Ovary (tissue), 9 donors: ENCODE results near the gene TMEM132D. TPM values are rescaled to one million over a fixed set of nuclear protein-coding genes. Genes with fewer than 3 reads are reported as not detected.

Experiments
- DNase-seq, 5 donors: peaks; one replicate each; pipeline ENCODE4 v3.0.0-alpha.2; 2019 to 2020
- H3K27ac ChIP-seq, 2 donors: fragments of 200-600 bp; one replicate each; pipeline versions ENCODE4 v1.5.1 to v1.8.0; 2019 to 2022
- H3K27me3 ChIP-seq: fragments of 200-600 bp; one replicate; pipeline ENCODE4 v1.8.0; 2022
- H3K36me3 ChIP-seq: fragments of 200-600 bp; sonication (generic); one replicate; pipeline ENCODE4 v1.5.1; 2019
- H3K4me1 ChIP-seq: one replicate; pipeline ENCODE4 v1.8.1; 2013; ENCODE audit warnings: mild to moderate bottlenecking, moderate library complexity; ENCODE audit not compliant: insufficient read depth
- H3K4me3 ChIP-seq: fragments of 200-600 bp; sonication (generic); one replicate; pipeline ENCODE4 v1.5.1; 2017
- H3K9me3 ChIP-seq, 2 donors: fragments of 200-600 bp in 1 of 2; sonication (generic) in 1 of 2; one replicate each; pipeline versions ENCODE4 v1.5.1 to v1.8.1; 2013 to 2019; ENCODE audit warnings: mild to moderate bottlenecking in 1 of 2, moderate library complexity in 1 of 2
- EP300 ChIP-seq: sonication (generic); formaldehyde crosslinking; IDR thresholded peaks from one replicate; pipeline ENCODE4 v1.6.1; 2017; ENCODE audit warnings: antibody characterized with exemption
- POLR2A ChIP-seq: fragments of 450-650 bp; IDR thresholded peaks from one replicate; pipeline ENCODE4 v1.6.1; 2017; ENCODE audit warnings: antibody characterized with exemption, mild to moderate bottlenecking, moderate library complexity
- WGBS, 3 donors: extraction: QIAGEN DNeasy Blood & Tissue Kit in 1 of 3; methylation state at CpG; one replicate each; pipeline versions ENCODE4 v1.1.5 to v1.1.7; 2013 to 2017; 5-methylcytosine and 5-hydroxymethylcytosine counted together
- intact Hi-C, 4 donors: fragments of 100-400 bp; cut with DNase I; formaldehyde crosslinking; loops; one replicate each; pipeline versions ENCODE4 v1.11.0 to v1.15.1; 2022 to 2023
- polyA plus RNA-seq, 2 donors: library from polyadenylated mRNA; stranded (reverse); fragments of 200-250 nt in 1 of 2; fragments of 350-450 nt in 1 of 2; fragmentation: Illumina TruSeq in 1 of 2; extraction: RNeasy Lipid Tissue Mini Kit (QIAGEN cat#74804) in 1 of 2; gene quantifications; one replicate each; pipeline ENCODE4 v1.2.3, GENCODE V29; 2013 to 2014
- total RNA-seq, 7 donors: library from RNA; depleted of rRNA in 2 of 7; stranded (reverse); fragments of >200 nt in 2 of 7; fragmentation: NEBNext Ultra II Directional in 3 of 7; extraction: Animal tissue kit (Norgen Biotek cat#: 25700) in 3 of 7; gene quantifications; one replicate each; pipeline versions ENCODE4 v1.1.0 to v1.2.4, GENCODE V29; 2016 to 2023
- TF ChIP-seq, protein P1 (sequence below), 3 donors: fragments of 450-650 bp in 2 of 3; fragments of 200-600 bp in 1 of 3; IDR thresholded peaks; one replicate each; pipeline versions ENCODE4 v1.5.1 to v1.8.0; 2016 to 2022; ENCODE audit warnings: antibody characterized with exemption in 3 of 3, mild to moderate bottlenecking in 1 of 3
- donor health status: DM: no; HTN: no; CAD: no; lungs with moderate emphysema.
- donor health status: DM: no; HTN: no; CAD: no.
- donor health status: Bipolar disorder and iron deficiency.
- donor health status: DM: yes; HTN: yes; CAD: no.
- donor health status: DM: no; HTN: no; CAD: no.
- donor health status: DM: yes; HTN: yes; CAD: no.

Gene TMEM132D
- total and polyA plus RNA-seq, 9 donors = 0.04 TPM; not detected in 8

DNA sequence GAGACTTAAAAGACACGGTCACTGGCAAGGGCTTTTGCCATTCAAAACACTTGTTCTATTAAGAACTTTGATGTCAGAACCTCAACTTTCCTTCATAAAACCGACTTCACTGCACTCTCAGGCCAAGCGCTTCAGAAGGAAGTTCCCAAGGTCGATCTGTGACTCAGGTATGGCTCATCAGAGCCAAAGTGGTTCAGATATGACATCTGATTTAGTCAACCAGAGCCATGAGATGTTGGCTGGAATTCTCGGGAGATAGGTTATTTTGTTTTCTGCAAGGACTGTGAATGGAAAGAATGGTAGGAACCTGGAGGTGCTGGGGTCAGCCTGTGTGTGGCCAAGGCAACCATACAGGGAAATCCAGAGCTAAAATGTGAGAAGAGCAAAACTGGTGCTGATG, 604.9 kb downstream of the TMEM132D start:
- Histone ChIP-seq H3K4me3 (no peak overlapping the region), H3K27me3 (no peaks in the 10 kb centered on the region), H3K27ac (no peak overlapping the region), H3K4me1 (no peaks in the 10 kb centered on the region), H3K9me3 (no peaks in the 10 kb centered on the region), H3K36me3 (no peaks in the 10 kb centered on the region)
- no peak for TF ChIP-seq POLR2A
- TF ChIP-seq, protein P1, sequence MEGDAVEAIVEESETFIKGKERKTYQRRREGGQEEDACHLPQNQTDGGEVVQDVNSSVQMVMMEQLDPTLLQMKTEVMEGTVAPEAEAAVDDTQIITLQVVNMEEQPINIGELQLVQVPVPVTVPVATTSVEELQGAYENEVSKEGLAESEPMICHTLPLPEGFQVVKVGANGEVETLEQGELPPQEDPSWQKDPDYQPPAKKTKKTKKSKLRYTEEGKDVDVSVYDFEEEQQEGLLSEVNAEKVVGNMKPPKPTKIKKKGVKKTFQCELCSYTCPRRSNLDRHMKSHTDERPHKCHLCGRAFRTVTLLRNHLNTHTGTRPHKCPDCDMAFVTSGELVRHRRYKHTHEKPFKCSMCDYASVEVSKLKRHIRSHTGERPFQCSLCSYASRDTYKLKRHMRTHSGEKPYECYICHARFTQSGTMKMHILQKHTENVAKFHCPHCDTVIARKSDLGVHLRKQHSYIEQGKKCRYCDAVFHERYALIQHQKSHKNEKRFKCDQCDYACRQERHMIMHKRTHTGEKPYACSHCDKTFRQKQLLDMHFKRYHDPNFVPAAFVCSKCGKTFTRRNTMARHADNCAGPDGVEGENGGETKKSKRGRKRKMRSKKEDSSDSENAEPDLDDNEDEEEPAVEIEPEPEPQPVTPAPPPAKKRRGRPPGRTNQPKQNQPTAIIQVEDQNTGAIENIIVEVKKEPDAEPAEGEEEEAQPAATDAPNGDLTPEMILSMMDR (IDR thresholded peaks at IDR 0.05) = no peak
- WGBS, 3 donors = 71 to 88% (median 81%) methylated on average over 5 of the region's 5 CpGs
- no peak for DNase-seq
- intact Hi-C loops = no loop called here

DNA sequence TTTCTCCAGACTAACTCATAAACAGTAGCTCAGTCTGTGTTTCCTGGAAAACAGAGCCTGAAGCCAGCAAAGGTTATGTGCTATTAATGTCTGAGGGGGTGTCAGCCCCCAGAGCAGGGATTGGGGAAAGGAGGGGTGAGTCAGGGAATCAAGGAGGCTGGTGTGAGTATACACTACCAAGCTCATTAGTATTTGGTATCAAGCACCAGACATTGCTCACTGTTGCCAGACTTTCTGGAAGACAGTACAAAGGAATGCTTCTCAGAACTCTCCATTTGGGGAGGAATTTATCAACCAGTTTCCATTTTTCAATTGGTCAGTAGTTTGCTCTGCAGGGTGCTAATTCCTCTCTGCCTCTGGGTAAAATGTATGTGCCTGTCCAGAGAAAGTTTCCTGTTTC, 607.2 kb downstream of the TMEM132D start:
- Histone ChIP-seq H3K4me3 (no peak overlapping the region), H3K27me3 (no peaks in the 10 kb centered on the region), H3K4me1 (no peaks in the 10 kb centered on the region), H3K9me3 (no peaks in the 10 kb centered on the region), H3K36me3 (no peaks in the 10 kb centered on the region), H3K27ac (no peak overlapping the region)
- intact Hi-C loops = no loop called here
- no peak for TF ChIP-seq POLR2A
- TF ChIP-seq EP300 = no peak
- TF ChIP-seq, protein P1 (IDR thresholded peaks at IDR 0.05) = no peak
- no peak for DNase-seq

DNA sequence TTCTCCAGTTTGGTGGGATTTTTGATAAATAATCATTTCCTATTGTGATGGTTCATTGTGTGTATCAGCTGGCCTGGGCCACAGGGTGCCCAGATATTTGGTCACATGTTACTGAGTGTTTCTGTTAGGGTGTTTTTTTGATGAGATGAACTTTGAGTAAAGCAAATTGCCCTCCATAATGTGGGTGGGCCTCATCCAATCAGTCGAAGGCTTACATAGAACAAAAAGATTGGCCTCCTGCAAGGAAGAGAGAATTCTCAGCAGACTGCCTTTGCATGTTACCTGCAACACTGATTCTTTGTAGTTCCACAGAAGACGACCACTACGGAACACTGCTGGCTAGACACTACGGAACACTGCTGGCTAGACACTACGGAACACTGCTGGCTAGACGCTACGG, 609.0 kb downstream of the TMEM132D start:
- Histone ChIP-seq H3K4me1 (no peaks in the 10 kb centered on the region), H3K27me3 (no peaks in the 10 kb centered on the region), H3K9me3 (no peaks in the 10 kb centered on the region), H3K27ac (no peak overlapping the region), H3K4me3 (no peak overlapping the region), H3K36me3 (no peaks in the 10 kb centered on the region)
- 89 to 92% (median 90%) methylated on average over 7 of the region's 7 CpGs for WGBS, 3 donors
- DNase-seq = no peak
- intact Hi-C loops = no loop called here
- TF ChIP-seq POLR2A = no peak
- no peak for TF ChIP-seq EP300
- TF ChIP-seq, protein P1 (IDR thresholded peaks at IDR 0.05) = no peak

DNA sequence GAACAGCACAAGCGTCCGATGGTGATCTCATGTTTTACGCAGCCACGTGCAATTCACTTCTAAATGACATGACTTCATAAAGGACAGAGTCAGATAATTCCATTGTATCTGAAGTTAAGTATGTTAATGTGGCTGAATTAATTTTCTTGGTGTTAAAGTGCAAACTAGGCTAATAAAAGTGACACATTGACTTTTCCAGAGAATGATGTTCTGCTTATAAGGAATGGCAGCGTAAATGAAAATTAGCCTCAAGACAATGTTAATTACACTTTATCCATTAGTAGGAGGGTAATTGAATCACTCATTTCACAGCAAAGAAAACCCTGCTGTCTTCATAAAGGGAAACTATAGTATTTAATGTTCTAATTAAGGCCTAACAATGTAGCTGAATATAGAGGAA, 624.1 kb downstream of the TMEM132D start:
- H3K9me3 ChIP-seq = no peaks in the 10 kb centered on the region
- DNase-seq = no peak
- H3K27ac ChIP-seq = no peak overlapping the region
- no peak overlapping the region for H3K4me3 ChIP-seq
- no peaks in the 10 kb centered on the region for H3K36me3 ChIP-seq
- WGBS, 3 donors = 85 to 91% (median 90%) methylated on average over 5 of the region's 5 CpGs
- H3K27me3 ChIP-seq = no peaks in the 10 kb centered on the region
- TF ChIP-seq, protein P1 (IDR thresholded peaks at IDR 0.05) = no peak
- no peak for TF ChIP-seq POLR2A
- TF ChIP-seq EP300 = no peak
- no peaks in the 10 kb centered on the region for H3K4me1 ChIP-seq
- intact Hi-C loops = no loop called here
